ENCODE results near the gene UBA5.

UBA5 gene

DNA sequence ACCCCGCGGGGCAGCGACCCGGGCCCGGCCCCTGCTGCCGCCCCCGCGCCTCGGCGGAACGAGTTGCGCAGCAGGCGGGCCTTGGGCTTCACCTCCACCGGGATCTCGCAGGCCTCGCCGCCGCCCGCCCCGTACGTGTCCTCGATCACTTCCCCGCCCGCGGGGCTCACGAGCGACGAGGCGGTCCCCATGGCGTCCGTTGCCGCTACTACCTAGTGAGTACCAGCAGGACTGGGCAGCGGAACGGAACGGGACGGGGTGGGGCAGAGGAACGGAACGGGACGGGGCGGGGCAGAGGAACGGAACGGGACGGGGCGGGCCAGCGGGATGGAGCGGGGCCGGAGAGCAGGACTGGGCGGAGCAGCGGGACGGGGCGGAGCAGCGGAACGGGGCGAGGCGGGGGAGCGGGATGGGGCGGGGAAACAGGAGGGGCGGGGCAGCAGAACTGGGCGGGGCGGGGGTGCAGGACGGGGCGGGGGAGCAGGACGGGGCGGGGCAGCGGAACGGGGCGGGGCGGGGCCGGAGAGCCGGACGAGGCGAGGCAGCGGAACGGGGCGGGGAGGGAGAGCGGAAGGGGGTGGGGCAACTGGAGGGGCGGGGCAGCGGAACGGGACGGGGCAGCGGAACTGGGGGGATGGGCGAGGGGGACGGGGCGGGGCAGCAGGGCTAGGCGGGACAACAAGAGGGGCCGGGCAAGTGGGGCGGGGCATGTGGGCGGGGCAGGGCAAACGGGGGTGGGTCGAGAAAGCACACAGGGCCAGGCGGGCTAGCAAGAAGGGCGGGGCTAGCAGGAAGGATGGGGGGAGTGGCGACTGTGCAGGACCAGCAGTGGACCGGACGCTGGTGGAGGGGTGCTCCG, 62.3 kb downstream of the UBA5 start, which contains the start of gene NPHP3:
NPHP3 (minus strand) TSS at position 245 of the 859 bp plus-strand sequence; CDS start at position 191, 54 bp downstream.
- Histone ChIP-seq H3K27ac (ENCODE audit: poor library complexity, severe bottlenecking) (peak within 1 kb of the TSS; percentile 75), H3K27me3 (ENCODE audit: insufficient read depth, poor library complexity, severe bottlenecking) (no peaks in the 10 kb centered on the region), H3K4me3 (ENCODE audit: severe bottlenecking) (peak within 1 kb of the TSS; percentile 57), H3K4me1 (ENCODE audit: insufficient read depth, poor library complexity, severe bottlenecking) (peaks cover 8% of the 10 kb centered on the region), H3K9me3 (ENCODE audit: severe bottlenecking) (no peaks in the 10 kb centered on the region), H3K36me3 (ENCODE audit: low read depth) (peaks cover 7% of the 10 kb centered on the region; the same call in 1 of the 2 replicates)
- ATAC-seq (ENCODE audit: low read depth) (peak; percentile 87), DNase-seq (ENCODE audit: low spot score) (peak; percentile 97)
- TF ChIP-seq, protein P1, sequence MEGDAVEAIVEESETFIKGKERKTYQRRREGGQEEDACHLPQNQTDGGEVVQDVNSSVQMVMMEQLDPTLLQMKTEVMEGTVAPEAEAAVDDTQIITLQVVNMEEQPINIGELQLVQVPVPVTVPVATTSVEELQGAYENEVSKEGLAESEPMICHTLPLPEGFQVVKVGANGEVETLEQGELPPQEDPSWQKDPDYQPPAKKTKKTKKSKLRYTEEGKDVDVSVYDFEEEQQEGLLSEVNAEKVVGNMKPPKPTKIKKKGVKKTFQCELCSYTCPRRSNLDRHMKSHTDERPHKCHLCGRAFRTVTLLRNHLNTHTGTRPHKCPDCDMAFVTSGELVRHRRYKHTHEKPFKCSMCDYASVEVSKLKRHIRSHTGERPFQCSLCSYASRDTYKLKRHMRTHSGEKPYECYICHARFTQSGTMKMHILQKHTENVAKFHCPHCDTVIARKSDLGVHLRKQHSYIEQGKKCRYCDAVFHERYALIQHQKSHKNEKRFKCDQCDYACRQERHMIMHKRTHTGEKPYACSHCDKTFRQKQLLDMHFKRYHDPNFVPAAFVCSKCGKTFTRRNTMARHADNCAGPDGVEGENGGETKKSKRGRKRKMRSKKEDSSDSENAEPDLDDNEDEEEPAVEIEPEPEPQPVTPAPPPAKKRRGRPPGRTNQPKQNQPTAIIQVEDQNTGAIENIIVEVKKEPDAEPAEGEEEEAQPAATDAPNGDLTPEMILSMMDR (IDR thresholded peaks at IDR 0.05; ENCODE audit: poor library complexity, severe bottlenecking) = no peak

DNA sequence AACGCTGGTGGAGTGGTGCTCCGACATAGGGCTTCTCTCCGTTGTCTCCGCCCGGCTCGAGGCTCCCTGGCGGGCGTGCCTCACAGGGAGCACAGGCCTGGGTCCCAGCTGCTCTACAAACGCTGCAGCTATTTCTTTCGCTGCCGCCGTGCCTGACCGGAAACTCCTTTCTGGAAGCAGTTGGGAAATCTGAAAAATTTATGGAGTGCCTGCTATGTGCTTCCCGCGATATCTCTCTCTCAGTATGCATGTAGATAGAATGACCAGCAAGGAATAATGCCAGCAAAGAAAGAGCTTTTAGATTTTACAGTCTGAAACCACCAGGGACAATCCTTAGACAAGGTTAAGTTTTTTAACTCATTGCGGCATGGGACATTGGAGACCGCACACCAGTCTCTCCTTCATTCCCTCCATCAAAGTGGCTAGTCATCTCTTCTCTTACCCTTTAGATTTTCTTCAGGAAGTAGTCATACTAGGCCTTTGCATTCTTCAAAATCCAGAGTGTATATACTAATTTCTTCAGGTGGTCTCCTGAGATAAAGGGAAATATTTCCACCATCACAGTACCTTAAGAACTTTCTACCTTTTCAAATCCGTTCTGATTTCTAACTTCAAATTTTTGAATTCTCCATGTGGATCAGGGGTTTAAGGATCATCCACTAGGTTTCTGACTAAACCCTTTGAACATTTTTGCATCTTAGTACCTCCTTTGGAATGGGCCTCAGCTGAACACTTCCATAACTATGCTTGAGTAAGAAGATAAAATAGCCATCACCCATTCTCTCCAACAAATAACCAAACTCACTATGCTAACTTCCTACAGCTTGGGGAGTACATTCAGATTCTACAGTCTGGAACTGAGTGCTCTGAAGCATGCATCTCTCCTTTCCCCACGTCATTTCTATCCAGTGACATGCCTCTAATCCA, 63.2 kb downstream of the UBA5 start:
- Histone ChIP-seq H3K4me3 (ENCODE audit: severe bottlenecking) (peak overlapping the region; percentile 52), H3K9me3 (ENCODE audit: severe bottlenecking) (no peaks in the 10 kb centered on the region), H3K36me3 (ENCODE audit: low read depth) (peaks cover 6% of the 10 kb centered on the region; the same call in 1 of the 2 replicates), H3K27ac (ENCODE audit: poor library complexity, severe bottlenecking) (peak overlapping the region; percentile 73), H3K4me1 (ENCODE audit: insufficient read depth, poor library complexity, severe bottlenecking) (peaks cover 8% of the 10 kb centered on the region), H3K27me3 (ENCODE audit: insufficient read depth, poor library complexity, severe bottlenecking) (no peaks in the 10 kb centered on the region)
- no peak for DNase-seq (ENCODE audit: low spot score)
- TF ChIP-seq, protein P1 (IDR thresholded peaks at IDR 0.05; ENCODE audit: poor library complexity, severe bottlenecking) = no peak
- no peak for ATAC-seq (ENCODE audit: low read depth)

DNA sequence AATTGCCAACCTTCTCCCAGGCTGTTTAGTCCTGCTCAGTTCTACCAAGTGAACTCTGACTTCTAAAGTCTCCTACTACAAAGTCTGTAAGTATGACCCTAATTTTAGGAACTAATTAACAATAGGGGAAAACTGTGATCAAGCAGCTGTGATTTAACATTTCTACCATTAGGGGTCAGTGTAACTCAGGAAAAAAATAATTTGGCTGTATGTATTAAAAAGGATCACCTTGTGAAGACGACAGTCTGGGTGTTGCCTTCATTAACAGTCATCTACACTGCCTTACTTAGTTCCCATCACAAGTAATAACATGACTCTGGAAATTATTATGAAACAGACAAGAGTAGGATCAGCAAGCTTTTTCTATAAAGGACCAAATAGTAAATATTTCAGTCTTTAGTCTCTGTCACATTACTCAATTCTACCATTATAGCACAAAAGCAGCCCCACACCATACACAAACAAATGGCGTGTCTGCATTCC, 66.3 kb downstream of the UBA5 start:
- Histone ChIP-seq H3K9me3 (ENCODE audit: severe bottlenecking) (no peaks in the 10 kb centered on the region), H3K27ac (ENCODE audit: poor library complexity, severe bottlenecking) (no peak overlapping the region), H3K4me3 (ENCODE audit: severe bottlenecking) (no peak overlapping the region), H3K4me1 (ENCODE audit: insufficient read depth, poor library complexity, severe bottlenecking) (peaks cover 5% of the 10 kb centered on the region), H3K36me3 (ENCODE audit: low read depth) (no peaks in the 10 kb centered on the region), H3K27me3 (ENCODE audit: insufficient read depth, poor library complexity, severe bottlenecking) (peaks cover 6% of the 10 kb centered on the region)
- ATAC-seq (ENCODE audit: low read depth) = no peak
- DNase-seq (ENCODE audit: low spot score) = no peak
- TF ChIP-seq, protein P1 (IDR thresholded peaks at IDR 0.05; ENCODE audit: poor library complexity, severe bottlenecking) = peak; percentile 84

Measured in RWPE2 (cell line).